NAMALWA (cell line): Measurements from ENCODE around the gene RDX.

Experiments
- DNase-seq: peaks from one replicate; pipeline ENCODE4 v3.0.0-alpha.2; 2015; ENCODE audit warnings: low spot score

The RDX gene

DNA sequence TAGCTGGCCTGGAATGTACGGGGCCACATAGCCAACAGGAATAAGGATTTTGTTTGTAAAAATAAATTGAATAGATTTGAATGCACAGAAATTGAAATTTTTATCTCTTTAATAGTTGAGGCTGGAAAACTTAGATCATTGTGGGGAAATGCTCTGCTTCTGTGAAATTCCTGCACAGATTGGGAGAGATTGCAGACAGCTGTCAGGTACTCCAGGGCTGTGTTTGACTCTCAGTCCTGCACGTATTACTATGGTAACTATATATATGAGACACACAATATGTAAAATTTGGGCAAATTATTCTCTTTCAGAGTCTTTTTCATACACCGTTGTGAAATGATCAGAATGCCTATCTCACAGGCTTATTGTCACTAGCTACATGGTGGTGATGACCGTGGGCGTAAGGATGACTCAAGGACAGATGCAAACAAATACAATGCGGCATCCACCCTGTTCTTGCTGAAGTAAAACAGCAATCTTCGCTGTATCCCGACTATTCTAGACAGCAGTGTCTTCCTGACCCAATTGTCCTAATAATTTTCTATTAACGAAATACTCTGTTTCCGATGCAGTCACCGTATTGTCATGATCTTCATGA, 123.8 kb downstream of the RDX start:
- no peak for DNase-seq

DNA sequence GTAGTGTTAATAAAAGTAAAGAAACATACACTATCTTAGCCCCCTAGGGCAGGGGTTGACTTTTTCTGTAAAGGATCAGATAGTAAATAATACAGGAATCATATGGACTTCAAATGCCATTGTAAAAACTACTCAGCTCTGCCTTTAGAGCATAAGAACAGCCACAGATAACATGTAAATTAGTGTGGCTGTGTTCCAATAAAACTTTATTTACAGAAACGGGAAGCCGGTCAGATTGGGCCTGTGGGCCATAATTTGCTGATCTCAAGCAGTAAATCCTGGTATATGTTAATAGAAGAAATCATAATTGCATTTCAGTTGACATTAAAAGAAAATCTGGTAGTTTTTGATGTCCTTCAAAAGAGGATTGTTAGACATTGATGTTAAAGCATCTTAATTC, 126.7 kb downstream of the RDX start:
- no peak for DNase-seq

DNA sequence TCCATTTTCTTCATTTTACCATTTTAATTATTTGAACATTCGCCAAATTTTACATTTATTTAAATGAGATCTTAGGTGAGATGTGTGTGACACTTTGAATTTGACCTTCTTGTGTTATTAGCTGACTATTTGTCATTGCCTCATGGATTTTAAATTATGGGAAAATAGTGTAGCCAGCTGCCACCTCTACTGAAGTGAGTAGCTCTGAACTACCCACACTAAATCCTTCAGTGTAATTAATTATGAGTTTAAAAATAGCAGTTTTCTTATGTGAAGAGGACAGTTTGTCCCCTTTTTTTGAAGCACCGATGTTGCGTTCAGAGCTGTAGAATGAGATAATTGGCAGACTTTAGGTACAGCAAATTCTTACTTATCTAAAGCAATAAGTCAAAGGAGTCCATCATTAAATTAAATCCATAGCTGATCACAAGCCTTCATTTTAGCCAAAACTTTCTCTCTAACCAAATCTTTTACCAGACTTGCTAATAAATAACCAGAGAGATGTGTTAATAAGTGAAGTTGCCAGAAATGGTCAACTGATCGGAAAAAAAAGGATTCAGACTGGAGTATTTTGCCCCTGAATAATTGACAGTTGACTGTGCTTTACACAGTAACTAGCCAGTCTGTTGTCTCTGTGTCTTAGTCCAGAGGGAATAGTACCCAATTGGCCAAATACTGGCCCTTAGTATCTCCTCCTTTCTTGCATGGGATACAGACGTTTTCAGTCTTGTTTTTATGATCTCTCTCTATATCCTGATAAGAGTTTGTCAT, 128.2 kb downstream of the RDX start:
- DNase-seq: no peak

DNA sequence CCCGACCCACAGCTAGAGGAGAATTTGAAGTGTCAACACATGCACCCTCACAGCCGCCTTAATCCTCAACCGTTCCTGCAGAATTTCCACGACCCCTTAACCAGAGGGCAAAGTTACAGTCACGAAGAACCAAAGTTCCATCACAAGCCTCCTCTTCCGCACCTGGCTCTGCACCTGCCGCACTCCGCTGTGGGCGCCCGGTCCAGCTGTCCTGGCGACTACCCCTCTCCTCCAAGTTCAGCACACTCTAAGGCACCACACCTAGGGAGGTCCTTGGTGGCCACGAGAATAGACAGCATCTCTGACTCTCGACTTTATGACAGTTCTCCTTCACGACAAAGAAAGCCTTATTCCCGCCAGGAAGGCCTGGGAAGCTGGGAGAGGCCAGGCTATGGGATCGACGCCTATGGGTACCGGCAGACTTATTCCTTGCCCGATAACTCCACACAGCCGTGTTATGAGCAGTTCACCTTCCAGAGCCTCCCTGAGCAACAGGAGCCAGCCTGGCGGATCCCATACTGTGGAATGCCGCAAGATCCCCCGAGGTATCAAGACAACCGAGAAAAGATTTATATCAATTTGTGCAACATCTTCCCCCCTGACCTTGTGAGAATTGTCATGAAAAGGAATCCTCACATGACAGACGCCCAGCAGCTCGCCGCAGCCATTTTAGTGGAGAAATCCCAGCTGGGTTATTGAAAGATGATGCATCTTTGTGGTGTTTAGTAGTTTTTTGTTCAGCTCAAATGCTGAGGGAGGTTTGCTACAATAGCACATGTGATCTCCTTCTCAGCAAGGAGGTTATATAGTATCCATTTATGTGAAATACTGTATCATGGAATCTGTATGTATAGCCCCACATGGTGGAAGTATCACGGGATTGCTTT, 131.1 kb downstream of the RDX start:
- no peak for DNase-seq

DNA sequence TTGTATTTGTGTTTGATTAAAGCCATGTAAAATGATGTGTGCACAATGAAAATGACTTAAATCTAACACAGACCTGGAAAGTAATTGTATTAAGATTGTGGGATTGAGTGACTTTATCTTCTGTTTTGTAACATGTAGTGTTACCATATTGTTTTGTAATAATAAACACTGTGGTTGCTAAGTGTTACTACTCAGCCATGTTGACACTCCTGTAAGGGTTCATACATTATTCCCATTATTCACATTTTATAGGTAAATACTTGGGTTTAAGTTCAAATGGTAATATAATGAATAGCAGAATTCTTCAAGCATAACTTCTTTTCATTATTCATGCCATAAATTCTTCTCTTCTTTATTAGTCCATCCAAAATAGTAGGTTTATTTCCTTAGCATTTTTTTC, 134.2 kb downstream of the RDX start:
- DNase-seq: no peak

DNA sequence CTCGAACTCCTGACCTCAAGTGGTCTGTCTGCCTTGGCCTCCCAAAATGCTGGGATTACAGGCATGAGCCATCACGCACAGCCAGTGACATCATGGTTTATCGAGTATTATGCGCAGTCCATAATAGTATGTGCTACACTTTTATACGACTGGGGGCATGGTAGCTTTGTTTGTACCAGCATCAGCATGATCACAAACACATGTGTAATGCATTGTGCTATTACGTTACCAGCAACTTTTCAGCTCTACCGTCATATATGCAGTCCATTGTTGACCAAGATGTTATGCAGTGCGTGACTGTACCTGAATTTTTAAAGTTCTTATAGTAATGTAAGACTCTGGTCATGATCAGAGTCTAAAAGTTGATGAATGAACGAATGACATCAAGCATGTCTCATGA, 135.4 kb downstream of the RDX start:
- DNase-seq: no peak

DNA sequence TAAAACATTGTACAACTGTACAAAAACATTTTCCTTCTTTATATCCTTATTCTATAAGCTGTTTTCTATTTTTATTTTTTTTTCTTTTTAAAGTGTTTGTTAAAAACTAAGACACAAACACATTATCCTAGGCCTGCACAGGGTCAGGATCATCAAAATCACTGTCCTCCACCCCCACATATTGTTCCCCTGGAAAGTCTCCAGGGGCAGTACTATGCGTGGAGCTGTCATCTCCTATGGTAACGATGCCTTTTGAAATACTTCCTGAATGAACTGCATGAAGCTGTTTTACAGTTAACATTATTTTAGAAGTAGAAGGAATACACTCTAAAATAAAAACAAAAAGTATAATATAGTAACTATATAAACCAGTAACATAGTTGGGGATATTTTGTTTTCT, 136.0 kb downstream of the RDX start:
- DNase-seq: no peak

DNA sequence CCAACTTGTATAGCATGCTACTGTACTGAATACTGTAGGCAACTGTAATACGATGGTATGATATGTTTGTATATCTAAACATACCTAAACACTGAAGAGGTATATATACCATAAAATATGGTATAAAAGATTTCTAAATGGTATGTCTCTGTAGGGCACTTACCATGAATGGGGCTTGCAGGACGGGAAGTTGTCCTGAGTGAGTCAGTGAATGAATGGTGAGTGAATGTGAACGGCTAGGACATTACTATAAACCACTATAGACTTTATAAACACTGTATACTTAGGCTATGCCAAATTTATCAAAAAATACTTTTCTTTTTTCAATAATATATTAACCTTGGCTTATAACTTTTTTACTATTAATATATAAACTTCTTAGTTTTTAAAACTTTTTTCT, 136.4 kb downstream of the RDX start:
- no peak for DNase-seq

DNA sequence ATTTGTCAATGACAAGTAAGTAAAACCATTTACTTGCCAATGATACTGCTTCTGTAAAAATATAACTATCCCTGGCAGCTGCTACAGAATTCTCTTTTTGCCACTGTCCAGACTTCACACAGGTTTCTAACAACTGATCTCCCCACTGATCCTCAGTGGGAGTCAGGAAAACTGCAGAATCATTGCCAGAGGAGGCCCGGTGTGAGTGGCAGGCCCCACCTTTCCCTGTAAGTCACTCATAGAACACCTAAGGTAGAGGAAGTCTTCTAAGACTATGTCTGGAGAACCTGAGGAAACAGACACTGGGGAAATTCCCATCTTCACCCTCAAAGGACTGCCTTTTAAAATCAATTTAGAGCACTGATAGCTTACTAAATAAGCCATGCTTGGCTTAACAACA, 136.9 kb downstream of the RDX start:
- no peak for DNase-seq

DNA sequence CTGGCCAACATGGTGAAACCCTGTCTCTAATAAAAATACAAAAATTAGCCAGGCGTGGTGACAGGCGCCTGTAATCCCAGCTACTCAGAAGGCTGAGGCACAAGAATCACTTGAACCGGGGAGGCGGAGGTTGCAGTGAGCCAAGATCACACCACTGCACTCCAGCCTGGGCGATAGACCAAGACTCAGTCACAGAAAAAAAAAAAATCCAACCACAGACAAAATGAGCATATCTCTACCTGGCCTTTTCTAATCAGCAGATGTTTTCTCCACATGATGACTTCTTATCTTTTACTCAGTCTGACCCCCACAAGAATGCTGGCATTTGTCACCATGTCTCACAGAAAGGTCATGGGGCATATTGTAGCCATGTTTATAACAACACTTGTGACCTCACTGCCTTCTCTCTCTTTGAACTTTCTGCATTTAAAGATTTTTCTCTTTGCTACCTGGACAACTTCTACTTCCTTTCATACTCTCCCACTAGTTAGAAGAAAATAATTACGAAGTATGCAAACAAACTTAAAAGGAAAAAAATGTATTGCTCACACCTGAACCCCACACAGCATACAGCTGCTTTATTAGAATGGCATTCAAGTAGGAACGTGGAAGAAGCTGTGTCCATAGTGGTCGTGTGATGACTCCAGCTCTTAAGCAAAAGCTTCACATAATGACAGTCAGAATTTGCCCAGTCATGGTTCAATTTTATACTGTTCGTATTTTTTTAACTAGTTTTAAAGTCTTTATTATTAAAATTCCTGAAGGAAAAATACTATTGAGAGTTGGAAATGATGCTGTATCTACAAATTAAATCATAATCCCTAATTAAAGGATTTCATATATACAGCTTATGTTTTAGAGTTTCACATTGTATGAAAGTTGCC, 137.9 kb downstream of the RDX start:
- no peak for DNase-seq

DNA sequence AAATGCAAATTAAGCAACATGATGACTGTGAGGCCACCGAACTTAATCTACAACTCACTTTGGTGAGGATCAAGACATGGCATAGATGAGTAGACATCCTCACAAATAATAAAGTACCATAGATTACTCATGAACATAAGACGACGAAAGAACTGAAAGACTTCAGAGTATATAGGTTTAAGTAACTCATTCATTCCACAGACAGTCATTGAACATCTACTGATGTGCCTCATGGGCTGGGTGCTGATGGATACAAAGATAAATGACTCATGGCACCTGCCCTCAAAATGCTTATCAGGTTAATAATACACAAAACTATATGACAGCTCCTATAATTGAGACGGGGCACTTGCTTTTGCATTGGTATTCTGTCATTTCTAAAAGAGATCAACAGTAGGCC, 139.9 kb downstream of the RDX start:
- DNase-seq: no peak

DNA sequence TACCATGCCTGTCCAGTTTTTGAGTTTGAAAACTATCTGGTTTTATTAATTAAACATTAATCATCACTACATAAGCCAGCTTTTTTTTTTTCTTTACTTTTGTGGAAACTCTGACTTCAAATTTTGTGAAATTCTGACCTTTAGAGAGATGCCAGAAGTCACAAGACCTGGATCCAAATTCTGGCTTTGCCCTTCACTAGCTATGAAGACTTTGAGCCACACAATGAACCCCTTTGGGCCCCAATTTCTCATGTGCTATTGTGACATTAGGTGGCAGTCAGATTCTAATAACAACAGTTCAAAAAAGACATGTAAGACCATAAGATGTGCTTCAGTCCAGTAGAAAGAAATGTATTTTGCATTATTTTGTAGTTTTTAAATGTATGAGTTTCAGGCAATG, 142.9 kb downstream of the RDX start:
- DNase-seq: no peak

DNA sequence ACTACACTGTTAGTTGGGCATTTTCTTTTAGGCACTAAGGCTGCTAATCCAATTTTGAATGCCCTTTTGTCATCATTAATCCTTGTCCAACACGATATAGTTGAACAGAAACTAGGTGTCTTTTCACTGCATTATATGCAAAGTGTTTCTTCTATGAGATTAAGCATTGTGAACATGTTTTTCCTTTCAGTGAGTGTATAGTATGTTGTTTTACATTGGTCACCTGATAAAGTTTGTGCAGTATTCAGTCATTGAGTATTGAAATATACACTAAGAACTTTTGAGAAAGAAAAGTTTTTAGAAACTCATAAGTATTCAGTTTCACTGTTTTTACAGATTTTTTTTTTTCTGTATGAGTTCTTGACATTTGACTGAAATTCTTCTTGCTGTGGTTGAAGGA, 144.2 kb downstream of the RDX start:
- no peak for DNase-seq

DNA sequence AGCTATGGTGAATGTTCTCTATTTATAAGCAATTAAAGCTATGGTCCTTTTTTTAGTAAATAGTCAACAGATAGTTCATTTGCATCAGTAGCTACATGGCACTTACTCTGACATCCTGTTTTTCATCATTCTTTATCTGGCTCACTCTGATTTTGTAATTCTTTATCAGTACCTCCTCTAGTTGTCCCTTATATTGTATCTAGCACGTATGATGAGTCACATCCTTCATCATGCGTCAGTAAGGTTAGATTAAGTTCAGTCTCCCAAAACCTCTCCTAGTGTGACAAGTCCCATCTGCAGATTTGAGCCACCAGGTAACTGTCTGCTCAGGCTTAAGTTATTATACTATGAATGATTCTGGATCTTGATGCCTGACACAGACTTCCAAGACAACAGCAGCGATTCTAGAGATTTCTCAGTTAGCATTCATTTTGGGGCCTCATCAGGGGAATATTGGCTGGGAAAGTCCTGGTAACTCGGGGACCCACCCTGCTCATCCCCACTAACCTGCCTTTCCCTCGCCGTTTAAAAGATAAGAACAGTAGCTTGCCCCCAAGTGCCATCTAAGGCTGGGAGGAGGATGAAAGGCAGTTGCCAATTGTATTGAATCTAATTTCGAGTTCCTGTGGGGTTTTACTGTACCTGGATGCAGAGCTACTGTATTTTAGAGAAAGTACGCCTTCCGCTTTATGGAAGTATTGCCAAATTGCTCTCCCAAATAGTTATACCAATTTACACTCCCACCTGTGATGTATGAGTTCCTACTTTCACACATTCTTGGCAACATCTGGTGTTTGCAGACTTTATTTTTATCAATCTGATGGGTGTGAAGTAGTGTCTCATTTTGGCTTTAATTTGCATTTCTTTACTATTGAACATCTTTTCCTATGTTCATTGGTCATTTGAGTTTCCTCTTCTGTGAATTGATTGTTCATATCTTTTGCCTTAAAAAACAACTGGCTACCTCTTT, 147.4 kb downstream of the RDX start:
- peak; percentile 22 for DNase-seq

DNA sequence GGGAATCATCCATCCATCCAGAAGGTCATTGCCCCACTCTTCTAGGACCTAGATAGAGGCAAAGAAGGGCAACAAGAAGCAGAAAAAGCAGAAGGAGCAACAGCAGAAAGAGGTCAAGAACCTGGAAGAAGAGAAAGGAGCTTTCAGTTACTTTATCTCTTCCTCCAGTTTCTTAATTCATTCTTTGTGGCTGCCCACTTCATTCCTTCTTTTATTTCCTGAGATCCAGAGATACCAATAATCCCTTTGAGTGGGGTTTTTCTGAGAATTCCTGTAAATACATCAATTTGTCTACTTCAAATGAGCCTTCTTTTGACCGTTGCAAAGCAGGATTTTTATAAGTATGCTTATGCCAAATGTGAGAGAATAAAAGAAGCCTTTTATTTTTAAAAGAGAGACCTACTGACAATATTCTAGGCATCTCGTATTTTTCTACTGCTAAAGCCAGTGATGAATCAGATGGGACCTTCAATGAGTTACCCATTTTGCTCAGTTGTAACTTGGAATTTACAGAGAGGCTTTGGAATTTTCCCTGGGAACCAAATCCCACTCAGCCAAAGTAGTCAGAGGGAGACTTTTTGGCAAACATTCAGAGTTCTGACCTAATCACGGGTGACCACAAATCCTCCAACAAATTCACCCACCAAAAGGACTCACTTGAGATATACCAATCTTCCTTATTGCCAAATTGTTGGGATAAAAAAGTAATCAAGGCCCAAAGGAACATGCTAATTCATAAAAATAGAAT, 148.3 kb downstream of the RDX start:
- no peak for DNase-seq

DNA sequence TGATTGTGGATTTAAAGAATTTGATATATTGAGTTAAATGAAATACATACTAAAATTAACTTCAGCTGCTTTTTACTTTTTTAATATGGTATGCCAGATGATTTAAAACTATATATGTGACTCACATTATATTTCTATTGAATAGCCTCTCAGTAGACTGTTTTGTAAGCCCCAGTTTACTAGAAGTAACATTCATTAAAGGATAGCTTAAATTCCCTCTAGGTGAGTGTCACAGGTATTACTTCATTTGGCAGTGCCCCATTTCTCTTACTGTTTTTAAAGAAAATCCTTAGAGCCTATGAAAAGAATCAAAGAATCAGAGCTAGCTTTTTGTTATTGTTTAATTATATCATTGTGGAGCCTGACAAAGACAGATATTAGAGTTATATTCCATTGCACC, 154.6 kb downstream of the RDX start:
- DNase-seq: no peak

DNA sequence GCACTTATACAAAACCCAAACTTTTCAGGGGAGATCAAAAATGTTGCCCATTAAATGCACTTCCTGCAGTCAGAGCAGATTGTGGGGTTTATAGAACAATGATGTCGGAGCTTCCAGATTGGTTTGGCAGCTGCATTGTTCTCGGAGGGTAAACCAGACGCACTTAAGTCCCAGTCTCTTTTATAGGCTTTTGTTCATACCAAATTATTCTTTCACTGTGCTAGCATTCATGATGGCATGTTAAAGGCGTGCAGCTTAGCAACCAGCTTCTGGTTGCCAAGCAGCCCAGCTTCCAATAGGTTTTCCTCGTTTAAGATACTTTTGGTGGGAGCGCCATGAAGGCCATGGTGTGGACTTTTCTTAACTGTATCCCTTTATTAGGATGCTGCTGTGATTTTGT, 162.3 kb downstream of the RDX start:
- no peak for DNase-seq

DNA sequence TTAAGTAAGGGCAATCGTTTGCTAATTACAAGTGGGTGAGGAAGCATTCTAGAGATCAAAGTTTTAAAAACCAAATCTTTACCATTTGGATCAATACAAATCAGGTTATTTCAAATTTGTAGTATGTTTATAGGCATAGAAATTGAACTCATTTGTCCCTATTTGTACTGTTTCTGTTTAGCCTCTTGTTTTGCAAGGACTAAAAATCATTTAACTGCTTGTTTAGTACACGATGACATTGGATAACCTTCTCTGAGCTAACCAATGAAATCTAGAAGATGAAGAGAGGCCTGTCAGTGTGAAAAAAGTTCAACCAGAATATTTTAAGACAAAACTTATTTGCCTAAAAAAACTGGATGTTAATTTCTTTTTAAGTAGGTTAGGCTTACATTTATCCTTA, 163.3 kb downstream of the RDX start:
- DNase-seq: no peak

DNA sequence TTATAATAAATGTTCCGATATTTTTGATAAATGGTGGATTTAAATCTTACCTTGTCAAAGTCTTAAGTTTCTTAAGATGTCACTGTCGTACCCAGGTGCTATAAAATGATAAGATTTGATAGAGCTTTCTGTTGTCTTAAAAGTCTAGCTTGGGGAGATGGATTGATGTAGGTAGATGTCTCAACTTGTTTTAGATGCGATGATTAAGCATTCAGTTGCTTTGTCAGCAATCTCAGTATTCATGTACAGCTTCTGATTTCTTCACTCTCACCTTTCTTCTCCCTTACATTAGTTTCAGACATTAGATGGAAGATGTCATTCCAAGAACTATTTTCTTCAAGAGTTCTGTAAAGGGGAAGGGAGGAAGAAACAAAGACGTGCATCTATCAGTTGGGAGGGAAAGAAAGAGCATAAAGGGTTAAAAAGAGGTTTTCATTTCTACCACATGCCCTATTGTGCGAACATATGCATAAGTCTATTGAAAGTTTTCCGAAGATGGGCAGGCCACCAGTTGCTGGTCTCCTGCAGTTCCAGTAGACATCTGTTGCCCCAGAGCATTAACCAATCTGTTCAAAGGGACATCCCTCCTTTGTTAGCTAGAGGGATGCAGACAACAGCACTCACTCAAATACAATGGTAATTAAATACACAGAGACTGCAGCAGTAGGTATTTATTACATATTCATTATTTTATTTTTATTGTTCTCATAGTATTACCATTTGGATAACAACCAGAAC, 164.9 kb downstream of the RDX start:
- DNase-seq: no peak
